ENCODE measurements around the gene RTF2.
"Not testable (repeated sequence)": the region's sequence is repeated elsewhere in the genome, so short reads cannot be mapped to it uniquely, and the experiment has no call there.

Gene RTF2

DNA sequence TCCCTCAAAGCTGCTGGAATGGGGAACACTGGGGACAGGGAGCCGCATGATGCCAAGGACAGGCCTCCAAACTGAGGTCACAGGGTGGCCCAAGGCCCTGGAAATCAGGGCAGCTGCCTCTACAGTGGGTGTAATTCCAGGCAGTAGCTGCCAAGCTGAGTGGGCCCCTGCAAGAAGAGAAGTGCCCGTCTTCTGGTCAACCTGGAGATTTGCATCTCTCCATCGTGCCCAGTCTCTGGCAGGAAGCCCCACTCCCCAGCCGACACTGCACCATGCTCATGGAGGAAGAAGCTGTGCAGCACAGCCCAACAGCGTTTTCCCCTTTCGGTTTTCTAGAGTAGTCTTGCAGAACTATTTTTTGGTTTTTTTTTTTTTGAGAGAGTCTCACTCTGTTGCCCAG, 53.9 kb downstream of the RTF2 start:
- TF ChIP-seq ZNF274 (IDR thresholded peaks at IDR 0.05; ENCODE audit: low read depth, low read length): no peak

DNA sequence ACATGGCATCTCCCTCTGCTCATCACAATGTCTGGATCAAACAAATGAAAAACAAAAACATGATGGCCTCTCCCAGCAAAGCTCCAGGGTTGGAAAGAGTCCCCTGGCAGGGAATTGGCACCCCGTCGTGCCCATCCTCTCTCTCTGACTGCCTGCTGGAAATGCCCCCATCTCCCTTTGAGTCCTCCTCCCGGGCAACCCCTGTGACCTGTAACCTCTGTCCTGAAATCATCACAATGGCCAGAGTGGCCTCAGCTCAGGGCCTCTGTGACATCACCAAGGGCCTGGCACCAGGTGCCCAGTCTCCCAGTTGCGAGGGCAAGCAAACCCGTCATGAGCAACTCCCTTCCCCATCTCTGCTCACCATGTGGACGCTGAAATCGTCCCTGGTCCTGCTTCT, 56.0 kb downstream of the RTF2 start, which contains the start of gene FAM209A:
FAM209A (plus strand) TSS at position 301 of the 400 bp plus-strand sequence; CDS start at position 366, 65 bp downstream.
- not testable (repeated sequence) for H3K4me3 ChIP-seq (ENCODE audit: low read length)

More for the DNA sequence above, 53.9 kb downstream of the RTF2 start:
- H3K4me3 ChIP-seq (ENCODE audit: low read length): no peak overlapping the region

DNA sequence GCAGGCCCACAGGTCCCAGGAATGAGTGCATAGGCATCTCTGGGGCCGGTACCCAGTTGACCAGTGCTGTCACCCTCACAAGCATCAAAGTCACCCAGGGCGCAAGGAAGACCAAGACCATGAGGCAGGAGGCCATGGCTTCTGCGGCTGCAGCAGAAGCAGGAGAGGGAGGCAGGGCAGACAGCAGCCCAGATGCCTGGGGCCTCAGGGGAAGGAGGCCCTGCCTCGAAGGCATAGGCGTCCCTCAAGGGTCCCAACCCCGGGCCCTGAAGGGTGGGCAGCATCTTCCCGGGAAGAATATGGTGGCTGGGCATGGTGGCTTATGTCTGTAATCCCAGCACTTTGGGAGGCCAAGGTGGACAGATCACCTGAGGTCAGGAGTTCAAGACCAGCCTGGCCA, 59.1 kb downstream of the RTF2 start:
- TF ChIP-seq ZNF274 (IDR thresholded peaks at IDR 0.05; ENCODE audit: low read depth, low read length): no peak
- no peak overlapping the region for H3K4me3 ChIP-seq (ENCODE audit: low read length)

- not testable (repeated sequence) for H3K4me3 ChIP-seq (ENCODE audit: low read length)
Measured at GRCh38 chr20:56532946-56533345, 64.5 kb downstream of the RTF2 start, which contains the start of gene FAM209B. TSS of gene FAM209B (plus strand) at chr20:56533246. CDS start at chr20:56533342, 96 bp downstream.

DNA sequence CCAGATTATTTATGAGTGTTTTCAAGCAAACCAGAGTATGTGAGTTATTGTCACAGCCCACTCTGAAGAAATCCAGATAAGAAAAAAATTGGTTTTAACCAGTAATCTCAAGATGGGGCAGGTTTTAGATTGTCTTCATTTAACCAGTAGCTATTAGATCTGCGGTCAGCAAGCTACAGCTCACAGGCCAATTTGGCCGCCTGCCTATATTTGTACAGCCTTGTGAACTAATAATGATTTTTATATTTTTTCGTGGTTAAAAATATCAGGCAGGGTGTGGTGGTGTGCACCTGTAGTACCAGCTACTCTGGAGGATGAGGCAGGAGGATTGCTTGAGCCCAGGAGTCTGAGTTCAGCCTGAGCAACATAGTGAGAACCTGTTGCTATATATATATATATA, 69.6 kb downstream of the RTF2 start:
- TF ChIP-seq ZNF274 (IDR thresholded peaks at IDR 0.05; ENCODE audit: low read depth, low read length): no peak

DNA sequence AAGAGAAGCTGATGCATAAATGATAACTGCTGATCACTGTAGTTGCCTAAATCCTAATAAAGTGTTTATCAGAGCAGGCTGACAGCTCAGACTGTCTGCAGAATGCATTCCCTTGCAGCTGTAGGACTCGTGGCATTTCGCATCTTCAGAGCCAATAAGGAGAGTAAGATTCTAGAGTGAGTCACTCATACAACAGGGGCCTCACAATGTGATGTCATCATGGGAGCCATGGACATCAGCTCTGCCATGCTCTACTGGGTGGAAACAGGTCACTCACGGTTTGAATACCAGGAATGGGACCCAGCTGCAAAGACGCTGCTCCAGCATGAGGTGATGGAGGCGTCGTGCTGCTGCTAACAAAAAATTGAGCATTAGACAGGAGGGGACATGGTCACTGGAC, 72.0 kb downstream of the RTF2 start:
- no peak for TF ChIP-seq ZNF274 (IDR thresholded peaks at IDR 0.05; ENCODE audit: low read depth, low read length)
- H3K4me3 ChIP-seq (ENCODE audit: low read length): no peak overlapping the region

More for the DNA sequence above, 69.6 kb downstream of the RTF2 start:
- no peak overlapping the region for H3K4me3 ChIP-seq (ENCODE audit: low read length)

DNA sequence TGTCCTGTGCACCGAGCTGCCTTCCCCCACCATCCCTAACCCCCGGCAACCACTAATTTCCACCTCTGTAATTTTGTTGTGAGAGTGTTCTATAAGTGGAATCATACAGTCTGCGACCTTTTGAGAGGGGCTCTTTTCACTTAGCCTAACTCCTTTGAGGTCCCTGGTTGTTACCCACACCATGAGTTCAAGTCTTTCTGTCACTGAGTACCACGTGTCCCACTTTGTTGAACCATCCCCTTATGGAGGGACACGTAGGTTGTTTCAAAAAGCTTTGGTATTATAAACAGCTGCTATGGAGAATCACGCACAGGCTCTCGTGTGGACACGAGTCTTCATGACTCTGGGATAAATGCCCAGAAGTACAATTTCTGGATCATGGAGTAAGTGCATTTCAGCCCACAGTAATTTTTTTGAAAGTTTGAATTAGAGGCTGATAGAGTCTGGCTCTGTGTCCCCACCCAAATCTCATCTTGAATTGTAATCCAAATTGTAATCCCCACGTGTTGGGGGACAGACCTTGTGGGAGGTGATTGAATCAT, 74.1 kb downstream of the RTF2 start:
- H3K4me3 ChIP-seq (ENCODE audit: low read length): no peak overlapping the region
- no peak for TF ChIP-seq ZNF274 (IDR thresholded peaks at IDR 0.05; ENCODE audit: low read depth, low read length)

DNA sequence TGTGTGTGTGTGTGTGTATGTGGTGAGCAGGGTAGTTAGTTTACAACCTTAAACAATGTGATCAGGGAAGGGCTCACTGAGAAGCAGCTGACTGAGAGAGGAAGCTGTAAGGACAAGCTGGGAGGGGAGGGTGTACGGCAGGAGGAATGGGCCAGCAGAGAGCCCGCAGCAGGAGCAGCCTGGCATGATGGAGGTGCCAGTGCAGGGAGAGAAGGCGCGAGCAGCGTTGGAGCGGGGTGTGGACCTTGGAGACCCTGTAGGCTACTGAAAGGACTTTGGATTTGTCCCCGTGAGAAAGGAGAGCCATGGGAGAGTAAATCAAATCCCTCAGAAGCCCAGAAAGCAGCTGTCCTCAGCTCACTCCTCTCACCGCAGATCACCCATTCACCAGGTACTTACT, 83.1 kb downstream of the RTF2 start:
- TF ChIP-seq ZNF274 (IDR thresholded peaks at IDR 0.05; ENCODE audit: low read depth, low read length): no peak
- H3K4me3 ChIP-seq (ENCODE audit: low read length): no peak overlapping the region

DNA sequence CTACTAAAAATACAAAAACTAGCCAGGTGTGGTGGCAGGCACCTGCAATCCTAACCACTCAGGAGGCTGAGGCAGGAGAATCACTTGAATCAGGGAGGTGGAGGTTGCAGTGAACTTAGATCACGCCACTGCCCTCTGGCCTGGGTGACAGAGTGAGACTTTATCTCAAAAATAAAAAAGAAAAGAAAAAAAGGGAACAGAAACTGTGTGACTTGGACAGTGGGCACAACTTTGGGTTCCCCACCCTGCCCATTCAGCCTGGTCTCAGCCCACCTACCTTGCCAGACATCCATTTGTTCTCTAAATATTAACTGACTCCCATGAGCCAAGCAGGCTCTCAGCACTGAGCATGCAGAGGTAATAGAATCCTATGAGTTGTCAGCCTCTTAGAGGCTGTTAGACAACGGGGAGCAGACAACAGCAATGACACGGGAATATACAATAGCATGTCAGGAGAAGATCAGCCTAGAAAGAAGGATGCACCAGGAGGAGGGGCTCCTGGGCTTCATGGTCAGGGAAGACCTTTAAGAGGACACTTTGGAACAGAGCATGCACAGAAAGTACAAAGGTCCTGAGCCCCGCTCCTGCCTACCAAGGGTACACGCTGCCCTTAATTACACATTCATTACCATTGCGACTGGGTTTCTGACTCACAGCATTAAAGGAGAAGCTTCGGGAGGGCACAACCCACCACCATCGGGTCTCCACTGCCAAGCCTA, 84.6 kb downstream of the RTF2 start:
- no peak for TF ChIP-seq ZNF274 (IDR thresholded peaks at IDR 0.05; ENCODE audit: low read depth, low read length)

DNA sequence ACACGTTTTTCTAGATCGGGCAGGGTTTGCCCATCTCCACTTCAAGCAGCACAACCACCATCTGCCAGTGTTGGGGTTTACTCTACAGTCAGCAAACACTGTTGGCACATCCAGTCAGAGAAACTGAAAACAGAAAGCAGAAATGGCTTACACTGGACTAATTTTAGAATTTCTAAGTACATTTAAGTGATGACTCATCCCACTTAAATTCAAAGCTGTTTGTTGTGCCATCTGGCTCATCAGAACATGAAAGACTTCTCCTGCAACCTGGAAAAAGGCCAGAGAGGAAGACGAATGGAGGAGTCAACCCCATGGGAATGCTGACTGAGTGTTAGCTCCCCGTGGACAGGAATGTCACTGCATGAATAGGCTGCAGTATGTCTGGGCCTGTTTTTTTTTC, 86.4 kb downstream of the RTF2 start:
- TF ChIP-seq ZNF274 (IDR thresholded peaks at IDR 0.05; ENCODE audit: low read depth, low read length): no peak

More for the DNA sequence above, 84.6 kb downstream of the RTF2 start:
- H3K4me3 ChIP-seq (ENCODE audit: low read length): no peak overlapping the region

DNA sequence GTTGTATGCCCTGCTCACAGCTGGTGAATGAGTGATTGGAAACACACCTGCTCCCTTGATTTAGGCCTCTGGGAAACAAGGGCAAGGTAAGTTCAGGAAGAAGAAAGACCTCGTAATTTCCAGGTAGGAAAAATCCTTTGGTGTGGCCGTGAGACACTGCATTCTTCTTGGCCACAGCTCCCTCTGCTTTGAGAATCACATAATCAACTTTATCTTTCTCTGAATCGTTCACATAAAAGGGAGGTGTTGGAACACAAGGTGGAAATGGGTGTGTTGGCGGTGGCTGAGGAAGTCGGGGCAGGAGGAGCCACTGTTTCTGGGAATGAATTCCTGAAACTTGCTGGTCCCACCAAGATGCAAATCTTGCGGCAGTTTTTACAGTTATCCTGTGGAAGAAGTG, 90.5 kb downstream of the RTF2 start:
- H3K4me3 ChIP-seq (ENCODE audit: low read length): no peak overlapping the region
- no peak for TF ChIP-seq ZNF274 (IDR thresholded peaks at IDR 0.05; ENCODE audit: low read depth, low read length)

More for the DNA sequence above, 86.4 kb downstream of the RTF2 start:
- no peak overlapping the region; the same call in 1 of the 2 replicates for H3K4me3 ChIP-seq (ENCODE audit: low read length)

DNA sequence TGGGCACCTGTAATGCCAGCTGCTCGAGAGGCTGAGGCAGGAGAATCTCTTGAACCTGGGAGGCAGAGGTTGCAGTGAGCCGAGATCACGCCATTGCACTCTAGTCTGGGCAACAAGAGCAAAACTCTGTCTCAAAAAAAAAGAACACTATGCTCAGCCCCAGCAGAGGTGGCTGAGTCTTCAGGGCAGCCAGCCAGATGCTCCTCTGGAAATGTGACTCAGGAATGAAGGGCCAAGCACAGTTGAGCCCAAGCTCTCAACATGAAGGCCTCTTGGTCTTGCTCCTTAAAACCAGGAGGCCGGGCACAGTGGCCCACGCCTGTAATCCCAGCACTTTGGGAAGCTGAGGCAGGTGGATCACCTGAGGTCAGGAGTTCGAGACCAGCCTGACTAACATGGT, 96.1 kb downstream of the RTF2 start:
- H3K4me3 ChIP-seq (ENCODE audit: low read length): not testable (repeated sequence)

DNA sequence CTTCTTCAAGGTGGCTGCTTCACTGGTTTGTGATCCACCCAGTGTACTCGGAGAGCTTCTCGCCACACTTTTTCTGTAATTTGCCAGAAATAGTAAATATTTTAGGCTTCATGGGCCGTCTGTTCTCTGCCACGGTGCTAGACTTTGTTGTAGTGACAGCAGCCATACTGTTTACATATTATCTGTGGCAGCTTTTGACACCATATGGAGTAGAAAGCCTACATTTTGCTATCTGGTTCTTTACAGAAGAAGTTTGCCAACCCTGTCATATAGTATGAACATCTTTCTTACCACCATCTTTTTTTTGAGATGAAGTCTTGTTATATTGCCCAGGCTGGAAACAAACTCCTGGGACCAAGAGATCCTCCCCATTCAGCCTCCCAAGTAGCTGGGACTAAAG, 97.1 kb downstream of the RTF2 start:
- H3K4me3 ChIP-seq (ENCODE audit: low read length): no peak overlapping the region
- TF ChIP-seq ZNF274 (IDR thresholded peaks at IDR 0.05; ENCODE audit: low read depth, low read length): no peak

- TF ChIP-seq ZNF274 (IDR thresholded peaks at IDR 0.05; ENCODE audit: low read depth, low read length): no peak
- H3K4me3 ChIP-seq (ENCODE audit: low read length): no peak overlapping the region
Measured at GRCh38 chr20:56566621-56567020, 98.2 kb downstream of the RTF2 start.
